IPS-18a (cell line): ENCODE measurements around the gene RBM38.
"Not testable (repeated sequence)": the region's sequence is repeated elsewhere in the genome, so short reads cannot be mapped to it uniquely, and the experiment has no call there.

ENCODE experiments used
- H3K27ac ChIP-seq: one replicate; pipeline ENCODE4 v1.5.1; 2013; ENCODE audit warnings: low read length
- H3K27me3 ChIP-seq: one replicate; pipeline ENCODE4 v1.6.1; 2013; ENCODE audit warnings: mild to moderate bottlenecking, low read length; ENCODE audit not compliant: control insufficient read depth, insufficient read depth
- H3K36me3 ChIP-seq: one replicate; pipeline ENCODE4 v1.6.1; 2013; ENCODE audit warnings: low read depth, low read length; ENCODE audit not compliant: control insufficient read depth
- H3K4me1 ChIP-seq: one replicate; pipeline ENCODE4 v1.6.1; 2013; ENCODE audit warnings: low read depth, low read length; ENCODE audit not compliant: control insufficient read depth
- H3K4me3 ChIP-seq: one replicate; pipeline ENCODE4 v1.5.1; 2013; ENCODE audit warnings: low read length
- H3K9ac ChIP-seq: one replicate; pipeline ENCODE4 v1.6.1; 2013; ENCODE audit warnings: mild to moderate bottlenecking, low read length, moderate library complexity
- H3K9me3 ChIP-seq: one replicate; pipeline ENCODE4 v1.6.1; 2013; ENCODE audit warnings: low read depth, low read length; ENCODE audit not compliant: control insufficient read depth

RBM38 gene

DNA sequence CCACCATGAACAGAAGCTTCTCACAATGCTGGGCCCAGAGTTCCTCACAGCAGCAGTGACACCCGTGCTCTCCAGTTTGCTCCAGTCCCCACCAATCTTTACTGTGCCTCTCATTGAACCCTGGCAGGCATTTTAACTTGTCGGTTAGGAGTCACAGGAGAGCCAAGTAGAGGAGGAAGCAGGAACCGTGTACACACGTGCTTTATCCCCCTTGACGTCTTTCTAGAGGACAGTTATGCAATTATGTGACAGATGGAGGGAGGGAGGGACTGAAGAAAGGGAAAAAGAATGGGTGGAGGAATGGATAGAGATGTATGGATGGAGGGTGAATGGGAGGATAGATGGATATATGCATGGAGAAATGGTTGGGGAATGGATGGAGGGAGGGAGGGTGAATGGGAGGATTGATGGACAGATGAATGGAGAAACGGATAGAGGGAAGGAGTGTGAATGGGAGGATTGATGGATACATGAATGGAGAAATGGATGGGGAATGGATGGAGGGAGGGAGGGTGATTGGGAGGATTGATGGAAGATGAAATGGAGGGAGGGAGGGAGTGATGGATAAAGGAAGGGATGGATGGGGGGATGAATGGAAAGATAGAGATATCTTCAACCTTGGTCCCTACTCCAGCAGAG is 26.0 kb downstream of the RBM38 start:
- Histone ChIP-seq H3K9ac (no peak overlapping the region), H3K27me3 (no peaks in the 10 kb centered on the region), H3K4me3 (no peak overlapping the region), H3K9me3 (no peaks in the 10 kb centered on the region), H3K27ac (no peak overlapping the region), H3K4me1 (no peaks in the 10 kb centered on the region), H3K36me3 (no peaks in the 10 kb centered on the region)

DNA sequence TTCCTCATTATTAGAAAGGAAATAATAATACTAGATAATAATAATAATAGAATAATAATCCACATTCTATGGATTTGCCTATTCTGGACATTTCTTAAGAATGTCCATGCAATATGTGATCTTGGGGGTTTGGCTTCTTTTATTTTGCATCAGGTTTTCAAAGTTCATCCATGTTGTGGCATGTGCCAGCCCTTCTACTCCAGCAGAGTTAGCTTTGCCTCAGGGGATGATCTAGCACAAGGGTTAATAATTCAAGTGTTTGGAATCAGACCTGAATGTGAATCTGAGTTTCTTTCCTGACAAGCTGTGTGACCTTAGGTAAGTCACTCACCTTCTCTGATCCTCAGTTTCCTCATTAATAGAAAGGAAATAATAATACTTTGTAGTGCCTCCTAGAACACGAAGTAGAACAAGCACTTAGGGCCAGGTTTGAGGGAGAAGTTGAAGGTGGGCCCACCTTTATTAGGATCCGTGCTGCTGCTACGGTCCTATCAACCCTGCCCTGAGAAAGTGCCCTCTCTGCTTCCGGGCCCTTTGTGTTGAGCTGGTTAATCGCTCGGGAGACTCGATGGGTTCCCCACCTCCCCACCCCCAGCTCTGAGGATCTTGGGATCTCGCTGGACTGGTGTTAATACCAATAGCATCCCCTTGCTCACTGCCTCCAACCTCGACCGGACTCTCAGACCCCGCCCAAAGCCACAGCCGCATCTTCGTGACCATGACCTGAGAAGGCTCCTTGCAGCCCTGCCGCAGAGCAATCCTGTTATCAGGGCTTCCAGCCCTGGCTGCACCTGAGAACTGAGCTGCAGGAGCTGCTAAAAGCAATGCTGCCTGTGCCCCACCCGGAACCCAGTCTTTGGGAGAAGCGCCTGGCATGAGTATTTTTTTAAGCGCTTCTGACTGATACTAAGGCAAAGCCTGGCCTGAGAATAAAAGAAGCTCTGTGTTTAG is 26.9 kb downstream of the RBM38 start:
- H3K4me1 ChIP-seq, result no peaks in the 10 kb centered on the region
- H3K9ac ChIP-seq, result no peak overlapping the region
- no peaks in the 10 kb centered on the region for H3K27me3 ChIP-seq
- no peaks in the 10 kb centered on the region for H3K9me3 ChIP-seq
- H3K4me3 ChIP-seq, result no peak overlapping the region
- H3K36me3 ChIP-seq, result no peaks in the 10 kb centered on the region
- no peak overlapping the region for H3K27ac ChIP-seq

DNA sequence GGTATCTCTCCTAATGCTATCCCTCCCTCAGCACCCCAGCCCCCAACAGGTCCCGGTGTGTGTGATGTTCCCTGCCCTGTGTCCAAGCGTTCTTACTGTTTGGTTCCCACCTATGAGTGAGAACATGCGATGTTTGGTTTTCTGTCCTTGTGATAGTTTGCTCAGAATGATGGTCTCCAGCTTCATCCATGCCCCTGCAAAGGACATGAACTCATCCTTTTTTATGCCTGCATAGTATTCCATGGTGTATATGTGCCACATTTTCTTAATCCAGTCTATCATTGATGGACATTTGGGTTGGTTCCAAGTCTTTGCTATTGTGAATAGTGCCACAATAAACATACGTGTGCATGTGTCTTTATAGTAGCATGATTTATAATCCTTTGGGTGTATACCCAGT is 28.3 kb downstream of the RBM38 start:
- not testable (repeated sequence) for H3K27ac ChIP-seq, H3K4me1 ChIP-seq, H3K4me3 ChIP-seq, H3K9ac ChIP-seq, H3K36me3 ChIP-seq, H3K9me3 ChIP-seq, H3K27me3 ChIP-seq

- H3K27ac ChIP-seq, result no peak overlapping the region
- H3K4me1 ChIP-seq, result peaks cover 3% of the 10 kb centered on the region
- no peak overlapping the region for H3K9ac ChIP-seq
- no peaks in the 10 kb centered on the region for H3K9me3 ChIP-seq
- no peaks in the 10 kb centered on the region for H3K27me3 ChIP-seq
- H3K36me3 ChIP-seq, result no peaks in the 10 kb centered on the region
- no peak overlapping the region for H3K4me3 ChIP-seq
These were observed 29.5 kb downstream of the RBM38 start for GRCh38 chr20:57420571-57421252.

GRCh38 chr20:57421253-57422220 is 30.3 kb downstream of the RBM38 start:
- Histone ChIP-seq H3K4me3 (no peak overlapping the region), H3K4me1 (peaks cover 3% of the 10 kb centered on the region), H3K9me3 (no peaks in the 10 kb centered on the region), H3K36me3 (no peaks in the 10 kb centered on the region), H3K27me3 (no peaks in the 10 kb centered on the region), H3K9ac (no peak overlapping the region), H3K27ac (no peak overlapping the region)

DNA sequence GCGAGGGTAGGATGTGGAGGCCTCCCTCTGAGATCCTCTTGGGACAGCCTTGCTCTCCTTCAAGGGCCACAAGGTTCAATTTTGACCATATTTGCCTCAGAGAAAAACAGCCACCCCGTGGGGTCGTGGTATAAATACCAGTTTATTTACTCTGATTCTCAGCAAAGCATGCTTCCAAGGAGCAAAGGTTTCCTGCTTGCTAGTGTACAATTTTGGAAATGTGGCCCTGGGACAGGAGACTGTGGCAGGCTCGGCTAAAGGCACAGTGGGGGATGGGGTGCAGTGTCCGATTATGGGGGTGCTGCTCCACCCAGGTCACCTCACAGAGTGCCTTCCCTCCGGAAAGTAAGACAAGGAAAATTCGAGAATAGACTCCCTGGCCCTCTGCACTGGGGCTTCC is 31.1 kb downstream of the RBM38 start:
- Histone ChIP-seq H3K27me3 (no peaks in the 10 kb centered on the region), H3K9ac (no peak overlapping the region), H3K4me1 (peaks cover 3% of the 10 kb centered on the region), H3K4me3 (no peak overlapping the region), H3K36me3 (no peaks in the 10 kb centered on the region), H3K9me3 (no peaks in the 10 kb centered on the region), H3K27ac (no peak overlapping the region)

DNA sequence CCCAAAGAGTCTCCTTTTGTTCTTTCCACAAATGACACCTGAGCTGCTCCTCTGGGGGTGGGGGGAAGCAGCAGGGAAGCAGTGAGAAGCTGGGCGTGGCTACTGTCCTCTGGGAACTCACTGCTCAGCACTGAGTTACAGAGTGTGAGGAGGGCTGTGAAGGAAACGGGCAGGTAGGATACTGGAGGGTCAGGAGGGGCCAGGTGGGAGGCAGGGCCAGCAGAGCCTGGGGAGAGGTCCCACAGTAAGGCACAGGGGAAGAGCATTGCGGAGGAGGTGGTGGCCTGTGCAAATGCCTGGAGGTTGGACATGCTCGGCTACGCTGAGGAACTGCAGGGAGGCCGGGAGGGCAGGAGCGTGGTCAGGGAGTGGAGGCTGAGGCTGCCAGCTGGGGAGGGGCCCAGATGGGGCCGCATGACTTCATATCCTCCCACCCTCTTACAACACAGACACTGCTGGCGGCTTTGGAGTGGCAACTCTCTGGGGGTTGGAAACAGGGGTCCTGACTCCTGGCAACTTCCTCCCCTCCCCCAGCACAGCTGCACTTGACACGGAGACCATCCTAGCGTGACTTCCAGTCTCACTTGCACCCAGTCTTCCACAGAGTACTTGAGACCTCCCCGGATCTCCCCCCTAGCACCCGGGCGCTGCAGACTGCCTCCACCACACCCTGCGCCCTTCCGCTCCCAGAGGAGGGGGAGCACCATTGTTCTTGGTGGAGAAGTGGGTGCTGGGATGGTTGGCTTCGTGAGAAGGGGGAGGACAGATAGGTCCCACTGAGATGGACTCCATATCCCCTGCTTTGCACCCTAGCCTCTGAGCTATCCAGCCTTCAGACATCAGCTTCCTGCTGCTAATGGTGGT is 34.2 kb downstream of the RBM38 start:
- Histone ChIP-seq H3K9ac (no peak overlapping the region), H3K36me3 (no peaks in the 10 kb centered on the region), H3K4me1 (peaks cover 7% of the 10 kb centered on the region), H3K4me3 (no peak overlapping the region), H3K27ac (no peak overlapping the region), H3K27me3 (no peaks in the 10 kb centered on the region), H3K9me3 (no peaks in the 10 kb centered on the region)

GRCh38 chr20:57426271-57426689 is 35.1 kb downstream of the RBM38 start:
- Histone ChIP-seq H3K36me3 (no peaks in the 10 kb centered on the region), H3K4me1 (peaks cover 7% of the 10 kb centered on the region), H3K9me3 (no peaks in the 10 kb centered on the region), H3K9ac (no peak overlapping the region), H3K4me3 (no peak overlapping the region), H3K27me3 (no peaks in the 10 kb centered on the region), H3K27ac (no peak overlapping the region)

- H3K27me3 ChIP-seq, result no peaks in the 10 kb centered on the region
- H3K4me3 ChIP-seq, result no peak overlapping the region
- no peak overlapping the region for H3K9ac ChIP-seq
- H3K36me3 ChIP-seq, result no peaks in the 10 kb centered on the region
- H3K27ac ChIP-seq, result no peak overlapping the region
- H3K9me3 ChIP-seq, result no peaks in the 10 kb centered on the region
- peaks cover 7% of the 10 kb centered on the region for H3K4me1 ChIP-seq
These were observed 35.6 kb downstream of the RBM38 start for GRCh38 chr20:57426831-57427230.

DNA sequence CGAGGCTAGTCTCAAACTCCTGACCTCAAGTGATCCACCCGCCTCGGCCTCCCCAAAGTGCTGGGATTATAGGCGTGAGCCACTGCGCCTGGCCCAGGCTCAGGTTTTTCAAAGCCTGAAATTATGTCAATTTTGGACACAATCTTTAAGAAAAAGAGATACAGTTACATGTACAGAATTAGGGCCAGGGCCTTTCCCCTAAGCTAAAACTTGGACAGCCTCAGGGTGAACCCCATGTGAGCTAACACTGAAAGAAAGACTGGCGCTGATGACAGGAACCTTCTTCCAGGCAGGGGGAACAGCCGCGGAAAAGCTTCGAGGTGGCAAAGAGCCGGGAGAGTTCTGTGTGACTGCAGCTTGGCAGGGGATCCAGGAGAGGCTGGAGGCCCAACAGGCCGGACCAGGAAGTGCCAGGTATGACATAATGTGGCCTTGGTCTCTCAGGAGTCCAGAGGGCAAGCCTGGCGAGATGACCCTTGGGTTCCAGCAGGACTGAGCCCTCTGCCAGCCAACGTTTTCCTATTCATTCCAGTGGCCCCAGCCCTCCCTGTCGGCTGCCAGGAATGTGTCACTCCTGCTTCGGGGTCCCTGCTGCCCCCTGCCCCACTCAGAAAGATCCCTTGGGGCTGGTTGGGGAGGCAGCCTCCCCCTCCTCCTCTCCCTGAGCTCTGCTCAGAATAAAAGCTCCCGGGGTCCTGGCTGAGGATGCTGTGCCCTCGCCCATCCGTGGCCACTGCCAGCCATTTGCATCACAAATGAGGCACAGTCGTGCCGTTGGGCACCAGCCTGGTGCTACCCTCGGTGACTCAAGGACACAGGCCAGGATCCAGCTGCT is 37.3 kb downstream of the RBM38 start:
- H3K9ac ChIP-seq, result no peak overlapping the region
- H3K27me3 ChIP-seq, result no peaks in the 10 kb centered on the region
- no peaks in the 10 kb centered on the region for H3K9me3 ChIP-seq
- H3K4me3 ChIP-seq, result no peak overlapping the region
- H3K27ac ChIP-seq, result no peak overlapping the region
- H3K36me3 ChIP-seq, result no peaks in the 10 kb centered on the region
- H3K4me1 ChIP-seq, result peaks cover 7% of the 10 kb centered on the region
